Activated naive CD4-positive, alpha-beta T cell treated with anti-CD3 and anti-CD28 coated beads, Interleukin-2, amount 50 U/mL, for 24 hours (primary cell): Measurements from ENCODE around the gene OR2T2.
"Not testable (repeated sequence)": the region's sequence is repeated elsewhere in the genome, so short reads cannot be mapped to it uniquely, and the experiment has no call there.

Source experiments
- H3K27ac Mint-ChIP-seq: one replicate; pipeline ENCODE4 v1.8.0; 2021; ENCODE audit warnings: mild to moderate bottlenecking, mixed read lengths
- H3K27me3 Mint-ChIP-seq: one replicate; pipeline ENCODE4 v1.8.0; 2021; ENCODE audit warnings: mixed read lengths
- H3K36me3 Mint-ChIP-seq: one replicate; pipeline ENCODE4 v1.8.0; 2021; ENCODE audit warnings: mixed read lengths
- H3K4me1 Mint-ChIP-seq: one replicate; pipeline ENCODE4 v1.8.0; 2021; ENCODE audit warnings: mixed read lengths
- H3K4me3 Mint-ChIP-seq: one replicate; pipeline ENCODE4 v1.8.0; 2021; ENCODE audit warnings: mild to moderate bottlenecking, mixed read lengths
- H3K9me3 Mint-ChIP-seq: one replicate; pipeline ENCODE4 v1.8.0; 2021; ENCODE audit warnings: mixed read lengths

Gene OR2T2, protein sequence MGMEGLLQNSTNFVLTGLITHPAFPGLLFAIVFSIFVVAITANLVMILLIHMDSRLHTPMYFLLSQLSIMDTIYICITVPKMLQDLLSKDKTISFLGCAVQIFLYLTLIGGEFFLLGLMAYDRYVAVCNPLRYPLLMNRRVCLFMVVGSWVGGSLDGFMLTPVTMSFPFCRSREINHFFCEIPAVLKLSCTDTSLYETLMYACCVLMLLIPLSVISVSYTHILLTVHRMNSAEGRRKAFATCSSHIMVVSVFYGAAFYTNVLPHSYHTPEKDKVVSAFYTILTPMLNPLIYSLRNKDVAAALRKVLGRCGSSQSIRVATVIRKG

DNA sequence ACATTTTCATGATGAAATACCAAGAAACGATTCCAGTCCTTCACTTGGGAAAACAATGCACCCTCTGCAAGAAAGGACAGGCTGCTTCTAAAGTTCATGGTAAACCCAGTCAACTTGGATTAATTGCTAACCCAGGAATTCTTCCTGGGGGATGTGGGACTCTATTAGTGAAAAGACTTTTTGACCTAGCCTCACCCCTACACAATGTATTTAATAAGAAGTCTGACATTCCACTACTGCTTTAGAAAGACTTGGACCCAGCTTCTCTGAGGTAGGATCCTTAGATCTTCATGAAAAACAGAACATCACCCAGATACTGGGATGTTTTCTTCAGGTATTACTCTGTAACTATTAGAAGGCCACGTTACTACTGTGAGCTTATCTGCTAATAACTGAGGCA, at the start of gene OR2T2:
Gene OR2T2, plus strand, starts transcription at position 239 of the 400 bp plus-strand sequence. CDS start 7,161 bp downstream, outside the sequence.
- H3K36me3 Mint-ChIP-seq, H3K4me3 Mint-ChIP-seq, H3K27ac Mint-ChIP-seq, H3K27me3 Mint-ChIP-seq, H3K9me3 Mint-ChIP-seq, H3K4me1 Mint-ChIP-seq: not testable (repeated sequence)

DNA sequence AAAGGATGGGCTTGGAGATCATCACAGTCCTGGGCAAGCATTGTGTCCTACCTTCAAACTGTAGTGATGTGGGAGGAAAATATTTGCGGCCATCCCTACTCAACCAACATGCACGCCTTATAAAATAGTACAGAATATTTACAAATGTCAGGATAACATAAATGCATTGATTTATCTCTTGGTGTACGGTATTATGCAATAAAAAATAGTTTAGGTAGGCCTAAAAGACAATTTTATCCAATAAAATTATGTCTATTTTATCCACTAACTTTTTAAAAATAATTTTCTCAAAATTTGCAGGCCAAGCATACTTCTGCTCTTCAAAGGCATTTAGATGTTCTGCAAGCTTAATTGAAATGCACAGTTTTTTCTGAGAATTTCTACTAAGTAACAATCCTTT, 42.7 kb upstream of the OR2T2 start, which contains the start of gene OR2T1:
Gene OR2T1, plus strand, starts transcription at position 301 of the 400 bp plus-strand sequence. CDS start 3,100 bp downstream, outside the sequence.
- Mint-ChIP-seq H3K27ac (no peak within 1 kb of the TSS), H3K4me1 (no peaks in the 10 kb centered on the region), H3K27me3 (no peaks in the 10 kb centered on the region), H3K9me3 (no peaks in the 10 kb centered on the region), H3K36me3 (no peaks in the 10 kb centered on the region), H3K4me3 (no peak within 1 kb of the TSS)

DNA sequence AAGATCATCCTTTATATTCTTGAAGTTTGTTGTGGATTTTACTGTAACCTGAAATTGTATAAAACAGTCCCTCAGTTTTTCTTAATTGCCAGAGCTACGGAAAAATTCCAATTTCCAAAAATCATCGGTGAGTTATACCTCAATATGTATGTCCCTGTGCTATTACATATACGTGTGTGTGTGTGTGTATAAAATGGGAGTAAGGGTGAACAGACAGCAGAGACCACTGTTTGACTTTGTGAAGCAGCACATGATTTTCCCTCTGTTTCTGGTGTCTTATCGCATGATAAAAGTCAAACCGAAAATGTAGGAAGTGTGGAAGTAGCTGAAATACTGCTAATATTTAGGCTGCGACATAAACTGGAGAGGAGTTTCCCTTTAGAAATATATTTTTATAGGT, 41.4 kb upstream of the OR2T2 start:
- peaks cover under 1% of the 10 kb centered on the region for H3K9me3 Mint-ChIP-seq
- H3K4me1 Mint-ChIP-seq = no peaks in the 10 kb centered on the region
- H3K27ac Mint-ChIP-seq = peak overlapping the region; percentile 0
- no peaks in the 10 kb centered on the region for H3K27me3 Mint-ChIP-seq
- H3K36me3 Mint-ChIP-seq = no peaks in the 10 kb centered on the region
- H3K4me3 Mint-ChIP-seq = no peak overlapping the region

DNA sequence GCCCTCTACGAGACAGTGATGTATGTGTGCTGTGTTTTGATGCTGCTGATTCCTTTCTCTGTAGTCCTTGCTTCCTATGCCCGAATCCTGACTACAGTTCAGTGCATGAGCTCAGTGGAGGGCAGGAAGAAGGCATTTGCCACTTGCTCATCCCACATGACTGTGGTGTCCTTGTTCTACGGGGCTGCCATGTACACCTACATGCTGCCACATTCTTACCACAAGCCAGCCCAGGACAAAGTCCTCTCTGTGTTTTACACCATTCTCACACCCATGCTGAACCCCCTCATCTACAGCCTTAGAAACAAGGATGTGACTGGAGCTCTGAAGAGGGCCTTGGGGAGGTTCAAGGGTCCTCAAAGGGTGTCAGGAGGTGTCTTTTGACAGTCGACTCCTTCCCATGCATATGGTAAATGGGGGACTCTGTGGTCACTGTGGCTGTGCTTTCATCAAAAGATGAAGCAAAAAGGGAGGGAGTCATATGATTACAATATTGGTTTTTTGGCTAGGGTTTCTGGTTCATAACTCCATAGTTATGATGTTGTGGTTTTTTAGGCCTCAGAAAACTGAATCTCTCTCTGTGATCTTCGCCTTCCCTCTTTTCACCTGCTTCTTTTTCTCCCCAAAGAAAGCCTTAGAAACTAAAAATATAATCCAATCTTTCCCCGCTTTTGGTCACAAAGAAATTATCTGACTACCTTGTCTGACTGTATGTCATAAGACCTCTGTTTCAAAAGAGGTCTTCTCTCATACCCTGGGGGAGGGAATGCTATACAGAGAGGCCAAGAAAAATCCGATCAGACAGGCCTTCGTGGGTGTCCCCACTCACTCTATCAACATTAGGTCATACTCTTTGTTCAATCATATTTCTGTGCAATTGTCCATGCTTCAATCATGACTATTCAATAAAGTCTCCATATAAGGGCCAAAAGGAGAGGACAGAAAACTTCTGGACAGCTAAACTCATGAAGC, 38.4 kb upstream of the OR2T2 start:
- H3K4me1 Mint-ChIP-seq = no peaks in the 10 kb centered on the region
- H3K4me3 Mint-ChIP-seq = no peak overlapping the region
- H3K27ac Mint-ChIP-seq = no peak overlapping the region
- peaks cover 3% of the 10 kb centered on the region for H3K36me3 Mint-ChIP-seq
- H3K27me3 Mint-ChIP-seq = no peaks in the 10 kb centered on the region
- H3K9me3 Mint-ChIP-seq = peaks cover 11% of the 10 kb centered on the region

DNA sequence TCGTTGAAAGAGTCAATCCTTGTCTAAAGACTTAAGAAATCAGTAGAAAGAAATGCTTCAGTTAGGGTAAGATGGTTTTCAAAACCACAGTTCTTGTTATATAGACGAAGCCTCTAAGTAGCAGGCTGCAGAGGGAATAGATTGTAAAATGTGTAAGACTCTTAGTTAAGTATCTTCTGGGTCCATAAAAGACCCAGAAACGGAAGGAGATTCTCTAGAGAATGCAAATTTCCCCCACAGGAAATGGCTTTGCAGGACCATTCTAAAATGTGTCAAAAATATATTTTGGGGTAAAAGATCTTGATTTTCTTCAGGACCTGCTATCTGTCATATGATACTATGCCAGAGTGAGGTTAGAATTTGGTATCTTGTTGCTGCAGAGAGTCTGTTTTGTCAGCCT, 29.2 kb upstream of the OR2T2 start:
- H3K36me3 Mint-ChIP-seq = no peaks in the 10 kb centered on the region
- H3K27ac Mint-ChIP-seq = no peak overlapping the region
- H3K4me1 Mint-ChIP-seq = peaks cover 41% of the 10 kb centered on the region
- H3K4me3 Mint-ChIP-seq = no peak overlapping the region
- H3K27me3 Mint-ChIP-seq = no peaks in the 10 kb centered on the region
- H3K9me3 Mint-ChIP-seq = peaks cover under 1% of the 10 kb centered on the region

DNA sequence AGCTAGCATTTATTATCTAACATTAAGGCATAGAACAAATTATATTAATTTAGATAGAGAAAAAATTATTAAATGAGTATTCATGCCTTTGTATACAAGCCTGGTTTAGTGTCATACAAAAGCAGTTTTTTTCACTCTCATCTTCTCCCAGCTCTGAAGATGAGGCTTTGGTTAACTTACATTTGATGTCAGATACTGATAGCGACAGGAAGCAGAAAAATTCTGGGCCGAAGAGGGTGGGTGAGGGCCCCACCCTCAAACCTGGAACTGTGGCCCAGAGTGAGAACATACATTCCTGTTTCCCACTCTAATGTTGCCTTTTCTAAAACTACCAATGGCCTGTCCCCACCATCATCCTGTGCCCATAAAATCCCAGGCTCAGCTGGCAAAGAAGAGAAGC, 27.6 kb upstream of the OR2T2 start:
- Mint-ChIP-seq H3K4me3 (no peak overlapping the region), H3K27ac (no peak overlapping the region), H3K4me1 (peaks cover 41% of the 10 kb centered on the region), H3K27me3 (no peaks in the 10 kb centered on the region), H3K36me3 (peaks cover 3% of the 10 kb centered on the region), H3K9me3 (no peaks in the 10 kb centered on the region)

DNA sequence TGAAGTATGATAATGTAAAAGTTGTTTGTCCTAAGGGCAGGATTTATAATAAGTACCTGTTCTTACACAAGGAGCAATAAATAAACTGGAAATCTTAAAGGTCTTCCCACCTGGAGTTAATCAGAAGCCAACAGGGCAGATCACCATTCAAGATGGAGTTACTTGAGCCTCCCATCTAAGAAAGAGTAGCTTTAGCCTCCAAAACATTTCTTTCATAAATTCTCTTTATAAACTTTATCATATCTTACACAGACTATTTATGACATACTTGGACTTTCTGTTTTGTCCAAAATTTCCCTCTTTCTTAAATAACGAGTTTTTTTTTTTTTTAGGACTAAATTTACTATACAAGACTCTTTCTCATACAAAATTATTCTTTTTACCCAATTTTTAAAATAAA, 24.1 kb upstream of the OR2T2 start:
- Mint-ChIP-seq H3K27me3 (no peaks in the 10 kb centered on the region), H3K36me3 (peaks cover 3% of the 10 kb centered on the region), H3K4me3 (no peak overlapping the region), H3K9me3 (peaks cover 4% of the 10 kb centered on the region), H3K27ac (no peak overlapping the region), H3K4me1 (peaks cover 28% of the 10 kb centered on the region)

DNA sequence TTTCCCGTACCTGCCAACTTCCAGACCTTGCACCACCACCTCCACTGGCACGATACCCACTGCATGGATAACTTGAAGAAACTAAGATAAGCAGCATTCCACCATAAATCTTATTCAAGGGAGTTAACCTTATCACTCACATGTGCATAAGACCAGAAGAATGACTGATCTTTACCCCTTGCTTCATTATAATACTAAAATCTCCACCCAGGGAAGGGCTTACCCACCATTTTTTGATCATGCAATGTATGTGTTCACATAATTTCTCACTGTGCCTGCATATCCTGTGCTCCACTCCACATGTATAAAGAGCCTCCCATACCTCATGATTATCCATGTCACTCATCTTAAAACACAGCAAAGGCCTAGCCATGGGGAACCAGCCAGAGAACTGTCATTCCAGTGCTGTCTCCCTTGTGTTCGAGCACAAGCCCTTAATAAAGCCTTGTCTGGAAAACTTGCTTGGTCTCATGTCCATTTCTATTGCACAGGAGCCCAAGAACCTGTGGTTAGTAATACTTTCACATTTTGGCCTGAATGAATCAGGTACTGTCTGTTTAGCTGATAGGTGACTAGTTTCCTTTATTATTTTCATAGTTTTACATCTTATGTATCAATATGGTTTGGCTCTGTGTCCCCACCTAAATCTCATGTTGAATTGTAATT, 17.8 kb upstream of the OR2T2 start:
- not testable (repeated sequence) for H3K36me3 Mint-ChIP-seq, H3K9me3 Mint-ChIP-seq, H3K4me3 Mint-ChIP-seq, H3K27me3 Mint-ChIP-seq, H3K4me1 Mint-ChIP-seq, H3K27ac Mint-ChIP-seq

DNA sequence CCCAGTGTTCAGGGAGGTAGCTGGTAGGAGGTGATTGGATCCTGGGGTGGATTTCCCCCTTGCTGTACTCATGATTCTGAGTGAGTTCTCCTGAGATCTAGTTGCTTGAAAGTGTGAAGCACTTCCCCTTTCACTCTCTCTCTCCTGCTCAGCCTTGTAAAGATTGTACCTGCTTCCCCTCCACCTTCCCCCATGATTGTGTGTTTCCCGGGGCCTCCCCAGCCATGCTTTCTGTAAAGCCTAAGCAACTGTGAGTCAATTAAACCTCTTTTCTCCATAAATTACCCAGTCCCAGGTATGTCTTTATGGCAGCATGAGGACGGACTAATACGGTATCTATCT, 17.3 kb upstream of the OR2T2 start:
- H3K36me3 Mint-ChIP-seq, H3K27me3 Mint-ChIP-seq, H3K4me3 Mint-ChIP-seq, H3K4me1 Mint-ChIP-seq, H3K27ac Mint-ChIP-seq, H3K9me3 Mint-ChIP-seq: not testable (repeated sequence)

DNA sequence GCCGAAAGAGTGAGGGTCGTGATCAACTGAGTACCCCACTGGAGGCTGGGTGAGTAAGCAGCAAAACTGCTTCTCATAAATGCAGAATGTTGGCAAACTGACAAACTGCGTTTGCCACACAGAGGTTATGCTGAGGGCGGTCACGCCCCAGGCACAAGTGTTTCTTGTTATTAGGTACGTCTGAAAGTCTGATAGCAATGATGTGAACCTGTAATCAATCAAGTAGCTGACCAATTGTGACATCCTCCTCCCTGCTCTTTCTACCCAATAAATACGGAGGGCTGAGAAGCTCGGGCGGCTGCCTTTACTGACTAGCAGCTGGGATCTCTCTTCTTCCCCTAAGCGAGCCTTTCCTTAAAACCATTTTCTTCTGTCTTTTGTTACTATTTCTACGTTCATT, 13.8 kb upstream of the OR2T2 start:
- not testable (repeated sequence) for H3K4me3 Mint-ChIP-seq, H3K36me3 Mint-ChIP-seq, H3K27ac Mint-ChIP-seq, H3K4me1 Mint-ChIP-seq, H3K27me3 Mint-ChIP-seq, H3K9me3 Mint-ChIP-seq

DNA sequence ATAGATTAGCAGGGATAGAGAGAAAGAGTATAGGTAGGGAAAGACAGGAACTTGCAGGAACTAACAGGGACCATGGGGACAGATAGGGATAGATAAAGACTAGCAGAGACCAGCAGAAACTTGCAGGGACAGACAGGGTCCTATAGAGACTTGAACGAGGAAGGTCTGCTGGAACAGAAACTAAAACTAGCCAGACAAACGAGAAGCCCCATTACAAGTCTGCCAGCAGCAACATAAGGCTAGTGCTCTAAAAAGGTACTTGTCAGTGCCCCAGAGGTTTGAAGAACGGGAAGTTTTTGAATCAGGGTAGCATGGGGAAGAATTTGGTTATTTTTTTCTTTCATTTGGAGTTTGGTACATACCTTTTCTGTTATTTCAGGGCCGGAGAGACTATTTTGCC, 13.2 kb upstream of the OR2T2 start:
- not testable (repeated sequence) for H3K9me3 Mint-ChIP-seq, H3K36me3 Mint-ChIP-seq

DNA sequence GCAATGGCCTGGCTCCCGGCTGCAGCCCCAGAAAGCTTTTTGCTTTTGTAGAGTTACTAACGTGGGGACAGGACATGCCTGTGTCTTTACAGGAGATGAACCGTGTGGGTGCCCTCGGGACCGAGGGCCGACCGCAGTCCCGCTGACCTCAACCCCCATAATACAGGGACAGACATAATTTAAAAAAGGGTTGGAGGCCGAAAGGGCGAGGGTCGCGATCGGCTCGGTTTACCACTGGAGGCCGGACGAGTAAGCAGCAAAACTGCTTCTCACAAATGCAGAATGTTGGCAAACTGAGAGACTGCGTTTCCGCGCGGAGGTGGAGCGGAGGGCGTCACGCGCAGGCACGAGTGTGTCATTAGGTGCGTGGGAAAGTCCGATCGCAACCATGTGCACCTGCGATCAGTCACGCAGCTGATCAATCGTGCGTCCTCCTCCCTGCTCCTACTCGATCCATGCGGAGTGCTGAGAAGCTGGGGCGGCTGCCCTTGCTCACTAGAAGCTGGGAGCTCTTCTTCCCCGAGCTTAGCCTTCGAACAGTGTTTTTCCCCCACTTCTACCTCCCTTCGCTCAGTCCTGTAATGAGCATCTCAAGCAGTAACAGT, 11.5 kb upstream of the OR2T2 start:
- not testable (repeated sequence) for H3K4me3 Mint-ChIP-seq, H3K9me3 Mint-ChIP-seq, H3K36me3 Mint-ChIP-seq, H3K27ac Mint-ChIP-seq, H3K27me3 Mint-ChIP-seq, H3K4me1 Mint-ChIP-seq

More for the DNA sequence above, 13.2 kb upstream of the OR2T2 start:
- not testable (repeated sequence) for H3K4me3 Mint-ChIP-seq, H3K27me3 Mint-ChIP-seq, H3K4me1 Mint-ChIP-seq, H3K27ac Mint-ChIP-seq

DNA sequence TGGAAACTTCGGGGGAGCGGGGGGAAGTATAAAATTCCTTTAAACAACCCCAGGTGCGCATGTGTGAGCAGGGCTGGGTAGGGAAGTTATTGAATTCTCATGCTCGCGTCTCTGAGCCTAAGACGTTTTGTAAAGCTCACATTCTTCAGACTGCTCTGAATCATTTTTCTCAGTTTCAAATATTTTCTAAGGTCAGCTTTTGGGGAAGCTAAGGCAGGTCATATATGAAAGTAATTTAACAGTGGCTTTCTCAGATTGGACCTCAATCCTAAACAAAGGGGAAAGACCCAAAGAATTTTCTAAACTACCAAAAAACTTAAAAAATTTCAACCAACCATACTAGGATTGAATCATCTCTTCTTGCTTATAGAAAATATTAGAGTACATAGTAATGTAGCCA, 10.5 kb upstream of the OR2T2 start:
- not testable (repeated sequence) for H3K27me3 Mint-ChIP-seq, H3K36me3 Mint-ChIP-seq, H3K9me3 Mint-ChIP-seq, H3K4me3 Mint-ChIP-seq, H3K4me1 Mint-ChIP-seq, H3K27ac Mint-ChIP-seq

DNA sequence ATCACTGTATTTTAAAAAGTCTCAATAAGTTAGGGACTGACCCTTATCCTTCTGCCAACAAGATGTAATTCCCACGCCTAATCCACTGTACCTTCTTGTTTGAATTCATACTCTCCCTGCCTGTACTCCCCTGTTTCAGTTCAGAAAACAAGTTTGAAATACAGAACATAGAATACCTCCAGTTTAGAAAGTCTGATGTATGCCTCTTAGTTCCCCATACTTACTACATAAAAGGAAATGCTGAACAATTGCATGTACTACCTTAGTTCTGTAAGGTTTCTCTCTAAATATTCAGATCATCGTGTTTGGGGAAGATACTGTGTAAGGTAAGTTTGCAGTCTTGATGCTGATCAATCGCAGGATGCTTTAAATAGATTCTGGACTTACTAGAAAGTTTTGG, 9.1 kb upstream of the OR2T2 start:
- not testable (repeated sequence) for H3K9me3 Mint-ChIP-seq, H3K4me1 Mint-ChIP-seq, H3K27me3 Mint-ChIP-seq, H3K27ac Mint-ChIP-seq, H3K36me3 Mint-ChIP-seq, H3K4me3 Mint-ChIP-seq

DNA sequence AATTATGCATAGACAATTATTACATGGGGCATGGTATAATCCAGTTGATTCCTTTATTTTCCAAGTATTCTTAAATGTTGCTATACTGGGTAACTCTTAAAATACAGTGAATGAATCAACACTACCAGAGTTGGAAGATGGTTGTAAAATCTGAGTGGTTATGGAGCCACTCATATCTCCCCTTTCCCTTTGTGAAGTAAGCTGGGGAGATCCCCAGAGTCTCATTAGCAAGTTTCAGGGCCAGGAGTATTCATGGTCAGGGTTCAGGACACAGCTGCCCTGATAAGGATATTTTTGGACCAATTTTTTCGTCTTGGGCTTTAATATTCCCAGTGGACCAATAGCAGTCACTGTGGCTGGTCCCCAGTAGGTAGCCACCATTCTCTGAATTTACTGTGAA, 6.8 kb upstream of the OR2T2 start:
- not testable (repeated sequence) for H3K4me1 Mint-ChIP-seq, H3K4me3 Mint-ChIP-seq, H3K36me3 Mint-ChIP-seq, H3K27me3 Mint-ChIP-seq, H3K27ac Mint-ChIP-seq, H3K9me3 Mint-ChIP-seq

DNA sequence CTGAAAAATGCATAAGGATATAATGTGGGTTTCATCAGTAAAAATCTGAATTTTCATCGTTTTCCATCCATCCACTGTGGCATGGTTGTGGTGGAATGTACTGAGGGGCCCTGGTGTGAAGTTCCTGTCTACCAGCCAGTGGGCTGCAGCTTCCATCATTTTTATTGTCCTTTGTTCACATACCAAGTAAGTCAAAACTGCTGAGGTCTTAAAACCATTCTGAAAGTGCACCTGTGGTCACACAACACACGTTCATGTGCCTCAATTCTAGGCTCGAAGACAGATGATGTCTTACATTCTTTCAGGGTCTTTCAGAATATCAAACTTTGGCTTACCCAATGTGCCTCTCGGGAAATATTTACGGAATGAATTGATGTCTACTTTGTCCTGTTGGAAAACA, 6.2 kb upstream of the OR2T2 start:
- H3K9me3 Mint-ChIP-seq, H3K4me3 Mint-ChIP-seq, H3K27ac Mint-ChIP-seq, H3K4me1 Mint-ChIP-seq, H3K36me3 Mint-ChIP-seq, H3K27me3 Mint-ChIP-seq: not testable (repeated sequence)
